IMR-90 (cell line): ENCODE measurements around the gene LHPP. TPM values are rescaled to one million over a fixed set of nuclear protein-coding genes. Genes with fewer than 3 reads are reported as not detected.
A peak's percentile ranks its signal among the peaks of the same experiment; 100 is the strongest.

Experiments
- ATAC-seq: fragments of 200-7000 bp; cut with Tn5 transposase; 2 replicates; pipeline ENCODE4 v1.9.1; 2020; ENCODE audit warnings: low read depth, mild to moderate bottlenecking, moderate library complexity
- BruUV-seq: library from RNA; stranded (reverse); fragments of 400-500 nt; replicated peaks from 2 replicates; lab custom pipeline; 2021; lab: Mats Ljungman, UMichigan
- CTCF ChIA-PET: fragments of 300-600 bp; formaldehyde crosslinking; extraction: SDS; loops from one replicate; lab custom pipeline; 2021; ENCODE audit warnings: antibody characterized with exemption; lab: Yijun Ruan, JAX
- POLR2A ChIA-PET: fragments of 300-600 bp; sonication (Branson Sonifier 250); formaldehyde crosslinking; loops from one replicate; lab custom pipeline; 2022; ENCODE audit warnings: antibody characterized with exemption; ENCODE audit not compliant: unreplicated experiment; lab: Charles Lee
- DNase-seq: peaks from one replicate; pipeline ENCODE4 v3.0.0; 2013
- H2AFZ ChIP-seq: replicated peaks from 2 replicates; pipeline ENCODE3; 2013; ENCODE audit warnings: low read length, mild to moderate bottlenecking; ENCODE audit not compliant: poor library complexity
- H2AK5ac ChIP-seq: 2 replicates; pipeline ENCODE4 v1.6.1; 2013; ENCODE audit warnings: low read depth, low read length, inconsistent platforms
- H2AK9ac ChIP-seq: replicated peaks from 2 replicates; pipeline ENCODE3; 2013; ENCODE audit warnings: mild to moderate bottlenecking, low read depth, low read length, moderate library complexity; ENCODE audit not compliant: poor library complexity
- H2BK120ac ChIP-seq: 2 replicates; pipeline ENCODE4 v1.6.1; 2013; ENCODE audit warnings: low read depth, low read length, inconsistent platforms
- H2BK15ac ChIP-seq: 3 replicates; pipeline ENCODE4 v1.6.1; 2013; ENCODE audit warnings: low read depth, low read length, inconsistent platforms
- H2BK20ac ChIP-seq: 2 replicates; pipeline ENCODE4 v1.6.1; 2013; ENCODE audit warnings: low read depth, mild to moderate bottlenecking, inconsistent platforms, low read length, moderate library complexity
- H2BK5ac ChIP-seq: 2 replicates; pipeline ENCODE4 v1.6.1; 2013; ENCODE audit warnings: mild to moderate bottlenecking, low read depth, low read length, inconsistent platforms; ENCODE audit not compliant: poor library complexity, severe bottlenecking
- H3K14ac ChIP-seq: replicated peaks from 2 replicates; pipeline ENCODE4 v1.6.1; 2013; ENCODE audit warnings: low read depth, low read length, inconsistent platforms
- H3K18ac ChIP-seq: 2 replicates; pipeline ENCODE4 v1.6.1; 2013; ENCODE audit warnings: low read depth, low read length, control low read depth
- H3K23ac ChIP-seq: 2 replicates; pipeline ENCODE4 v1.6.1; 2013; ENCODE audit warnings: low read depth, low read length, inconsistent platforms
- H3K27ac ChIP-seq: 2 replicates; pipeline ENCODE4 v1.5.1; 2013; ENCODE audit warnings: mild to moderate bottlenecking, control low read depth, low read length; ENCODE audit not compliant: insufficient read depth
- H3K27me3 ChIP-seq: 2 replicates; pipeline ENCODE4 v1.6.1; 2013; ENCODE audit warnings: low read length; ENCODE audit not compliant: control insufficient read depth, insufficient read depth
- H3K36me3 ChIP-seq: 2 replicates; pipeline ENCODE4 v1.6.1; 2013; ENCODE audit warnings: low read length, mixed read lengths; ENCODE audit not compliant: control insufficient read depth, insufficient read depth
- H3K4ac ChIP-seq: 2 replicates; pipeline ENCODE4 v1.6.1; 2013; ENCODE audit warnings: low read depth, low read length, inconsistent platforms
- H3K4me1 ChIP-seq: 2 replicates; pipeline ENCODE4 v1.6.1; 2013; ENCODE audit warnings: low read length, mixed read lengths; ENCODE audit not compliant: control insufficient read depth, insufficient read depth
- H3K4me2 ChIP-seq: 2 replicates; pipeline ENCODE4 v1.6.1; 2013; ENCODE audit warnings: low read depth, mild to moderate bottlenecking, control low read depth, low read length, moderate library complexity
- H3K4me3 ChIP-seq: 2 replicates; pipeline ENCODE4 v1.5.1; 2013; ENCODE audit warnings: low read depth, mild to moderate bottlenecking, control low read depth, low read length, moderate library complexity; ENCODE audit not compliant: insufficient read depth
- H3K56ac ChIP-seq: 2 replicates; pipeline ENCODE4 v1.6.1; 2013; ENCODE audit warnings: low read length, inconsistent platforms; ENCODE audit not compliant: insufficient read depth; ENCODE audit errors: extremely low read depth
- H3K79me1 ChIP-seq, 2 experiments: 2 replicates each; pipeline ENCODE4 v1.6.1; 2013; ENCODE audit warnings: low read length in 2 of 2, inconsistent platforms in 1 of 2, low read depth in 1 of 2
- H3K9ac ChIP-seq: 2 replicates; pipeline ENCODE4 v1.6.1; 2013; ENCODE audit warnings: low read depth, low read length, control low read depth
- H3K9me1 ChIP-seq: 2 replicates; pipeline ENCODE4 v1.6.1; 2013; ENCODE audit warnings: low read length, inconsistent platforms; ENCODE audit not compliant: insufficient read depth
- H3K9me3 ChIP-seq: 2 replicates; pipeline ENCODE4 v1.6.1; 2013; ENCODE audit warnings: low read length; ENCODE audit not compliant: control insufficient read depth, insufficient read depth
- H4K20me1 ChIP-seq: 2 replicates; pipeline ENCODE4 v1.6.1; 2013; ENCODE audit warnings: low read length, inconsistent platforms; ENCODE audit not compliant: insufficient read depth
- H4K5ac ChIP-seq: 2 replicates; pipeline ENCODE4 v1.6.1; 2013; ENCODE audit warnings: mild to moderate bottlenecking, low read depth, low read length, control low read depth
- H4K8ac ChIP-seq, 2 experiments: 2 replicates each; pipeline ENCODE4 v1.6.1; 2013; ENCODE audit warnings: low read depth in 2 of 2, low read length in 2 of 2, control low read depth in 1 of 2, inconsistent platforms in 1 of 2
- H4K91ac ChIP-seq: 2 replicates; pipeline ENCODE4 v1.6.1; 2013; ENCODE audit warnings: low read depth, low read length, inconsistent platforms; ENCODE audit not compliant: insufficient read depth
- BHLHE40 ChIP-seq: fragments of 150-350 bp; IDR thresholded peaks from 2 replicates; pipeline ENCODE4 v1.6.1; 2016; ENCODE audit warnings: mild to moderate bottlenecking, low read depth, low read length
- CEBPB ChIP-seq: IDR thresholded peaks from 2 replicates; pipeline ENCODE4 v1.6.1; 2012; ENCODE audit warnings: low read depth, low read length, improper control_type of control experiment
- CHD1 ChIP-seq: IDR thresholded peaks from 2 replicates; pipeline ENCODE4 v1.6.1; 2012; ENCODE audit warnings: low read depth, low read length, improper control_type of control experiment
- CTCF ChIP-seq: conservative IDR thresholded peaks from 2 replicates; pipeline ENCODE4 v1.5.1; 2012; ENCODE audit warnings: mild to moderate bottlenecking, low read depth, low read length, improper control_type of control experiment
- ELK1 ChIP-seq: fragments of 150-350 bp; IDR thresholded peaks from 2 replicates; pipeline ENCODE4 v1.6.1; 2016; ENCODE audit warnings: low read depth, mild to moderate bottlenecking, low read length, moderate library complexity, borderline replicate concordance
- FOS ChIP-seq: fragments of 150-350 bp; IDR thresholded peaks from 2 replicates; pipeline ENCODE4 v1.6.1; 2016; ENCODE audit warnings: low read depth, low read length
- MAFK ChIP-seq: IDR thresholded peaks from 2 replicates; pipeline ENCODE4 v1.6.1; 2012; ENCODE audit warnings: low read depth, low read length, improper control_type of control experiment
- MAZ ChIP-seq: IDR thresholded peaks from 2 replicates; pipeline ENCODE4 v1.6.1; 2012; ENCODE audit warnings: low read depth, mild to moderate bottlenecking, low read length, improper control_type of control experiment, moderate library complexity, borderline replicate concordance
- MXI1 ChIP-seq: IDR thresholded peaks from 2 replicates; pipeline ENCODE4 v1.6.1; 2012; ENCODE audit warnings: low read depth, mild to moderate bottlenecking, low read length, moderate library complexity, borderline replicate concordance
- POLR2A ChIP-seq: IDR thresholded peaks from 2 replicates; pipeline ENCODE4 v1.6.1; 2012; ENCODE audit warnings: mild to moderate bottlenecking, low read depth, low read length
- RAD21 ChIP-seq: IDR thresholded peaks from 2 replicates; pipeline ENCODE4 v1.6.1; 2012; ENCODE audit warnings: low read length, improper control_type of control experiment
- RCOR1 ChIP-seq: IDR thresholded peaks from 2 replicates; pipeline ENCODE4 v1.6.1; 2012; ENCODE audit warnings: mild to moderate bottlenecking, low read length, improper control_type of control experiment; ENCODE audit not compliant: insufficient replicate concordance
- RFX5 ChIP-seq: IDR thresholded peaks from 2 replicates; pipeline ENCODE4 v1.8.0; 2012; ENCODE audit warnings: low read depth, mild to moderate bottlenecking, low read length, moderate library complexity
- SMC3 ChIP-seq: fragments of 150-350 bp; IDR thresholded peaks from 2 replicates; pipeline ENCODE4 v1.6.1; 2016; ENCODE audit warnings: low read depth, mild to moderate bottlenecking, antibody characterized with exemption, low read length, moderate library complexity
- USF2 ChIP-seq: fragments of 150-350 bp; IDR thresholded peaks from 2 replicates; pipeline ENCODE4 v1.6.1; 2017; ENCODE audit warnings: mild to moderate bottlenecking, antibody characterized with exemption, low read length, low read depth
- WGBS, 2 experiments: methylation state at CpG; one replicate each; pipeline versions ENCODE4 v1.1.5 to v1.1.7; 2013; ENCODE audit warnings: missing lambda C conversion rate in 2 of 2; ENCODE audit not compliant: insufficient read length in 1 of 2; ENCODE audit errors: extremely low coverage in 2 of 2; 5-methylcytosine and 5-hydroxymethylcytosine counted together
- dilution Hi-C: fragments of 300-500 bp; cut with HindIII; formaldehyde crosslinking; loops from one replicate; pipeline ENCODE4 v1.14.3; 2018; ENCODE audit warnings: low sequenced_read_pairs; ENCODE audit not compliant: unreplicated experiment
- in situ Hi-C: fragments of 300-500 bp; cut with MboI; formaldehyde crosslinking; loops from 3 replicates; pipeline ENCODE4 v1.14.3; 2019; ENCODE audit warnings: low sequenced_read_pairs, inconsistent platforms, mixed read lengths
- intact Hi-C: fragments of 100-400 bp; cut with micrococcal nuclease; formaldehyde crosslinking; loops from 2 replicates; pipeline ENCODE4 v1.10.0; 2022
- polyA plus RNA-seq, 3 experiments: library from polyadenylated mRNA; depleted of rRNA; stranded (reverse); fragments of >200 nt; gene quantifications; 2 replicates each; pipeline ENCODE4 v1.2.3, GENCODE V29; 2012; ENCODE audit warnings: low replicate concordance in 1 of 3
- total RNA-seq: library from RNA; depleted of rRNA; stranded (reverse); fragments of >200 nt; gene quantifications from 2 replicates; pipeline ENCODE4 v1.2.3, GENCODE V29; 2012

LHPP gene
- total and polyA plus RNA-seq, 2 of the 4 experiments (the other 2 are of a cell fraction), result 2.7 to 8.3 TPM

GRCh38 chr10:124641282-124642087 lies 179.9 kb downstream of the LHPP start:
- Histone ChIP-seq H3K9ac (no peak overlapping the region), H4K91ac (no peak overlapping the region), H3K27me3 (no peaks in the 10 kb centered on the region), H3K23ac (no peak overlapping the region), H3K4me1 (peaks cover 12% of the 10 kb centered on the region; the same call in 1 of the 2 replicates), H3K4me2 (no peak overlapping the region), H3K79me1 (peaks cover 0 to 22% of the 10 kb centered on the region in 2 experiments; a peak in 3 of 4 replicates), H3K27ac (no peak overlapping the region), H2BK20ac (no peak overlapping the region), H2AK9ac (no peak overlapping the region), H3K36me3 (no peaks in the 10 kb centered on the region), H3K9me3 (no peaks in the 10 kb centered on the region), H2AK5ac (no peak overlapping the region), H3K56ac (no peak overlapping the region), H4K8ac (no peak overlapping the region), H2BK15ac (no peak overlapping the region), H3K9me1 (peaks cover 14% of the 10 kb centered on the region), H3K4me3 (no peak overlapping the region), H2AFZ (peak overlapping the region; percentile 23), H3K18ac (no peak overlapping the region), H4K20me1 (no peaks in the 10 kb centered on the region; the same call in 1 of the 2 replicates), H4K5ac (no peak overlapping the region), H2BK5ac (no peak overlapping the region), H2BK120ac (no peak overlapping the region), H3K4ac (no peak overlapping the region), H3K14ac (no peak overlapping the region)
- in situ Hi-C loops, result no loop called here
- BruUV-seq, result no TSS peak
- ChIA-PET CTCF (no interaction called here), POLR2A (no interaction called here)
- WGBS, 2 experiments, result 80% methylated on average over 7 of the region's 15 CpGs; no CpG with 5 or more reads in 1 of the 2 experiments
- peak; percentile 66 for ATAC-seq
- dilution Hi-C loops, result no loop called here
- intact Hi-C loops, result no loop called here
- DNase-seq, result peak; percentile 62
- no peak for TF ChIP-seq MAFK
- TF ChIP-seq RCOR1, result no peak
- no peak for TF ChIP-seq MXI1
- no peak for TF ChIP-seq FOS
- TF ChIP-seq ELK1, result no peak
- TF ChIP-seq CHD1, result no peak
- TF ChIP-seq CEBPB, result no peak
- TF ChIP-seq USF2, result no peak
- TF ChIP-seq SMC3, result no peak
- TF ChIP-seq CTCF, result no peak
- no peak for TF ChIP-seq MAZ
- TF ChIP-seq POLR2A, result no peak
- no peak for TF ChIP-seq BHLHE40
- no peak for TF ChIP-seq RFX5
- TF ChIP-seq RAD21, result no peak
